GM23338 (cell line): Measurements from ENCODE around the gene USP49. TPM values are rescaled to one million over a fixed set of nuclear protein-coding genes. Genes with fewer than 3 reads are reported as not detected.

Source experiments
- ATAC-seq: fragments of 200-7000 bp; cut with Tn5 transposase; 3 replicates; pipeline ENCODE4 v1.9.1; 2020
- DNase-seq: peaks from one replicate; pipeline ENCODE4 v3.0.0-alpha.2; 2015; ENCODE audit warnings: low spot score
- H2AFZ ChIP-seq: fragments of 200-600 bp; sonication (generic); 2 replicates; pipeline ENCODE4 v1.8.0; 2016; ENCODE audit warnings: antibody characterized with exemption, mild to moderate bottlenecking, moderate library complexity
- H3F3A ChIP-seq: fragments of 200-600 bp; sonication (generic); replicated peaks from 2 replicates; pipeline ENCODE4 v1.8.0; 2017; ENCODE audit warnings: antibody characterized with exemption, mixed run types, low read depth
- H3K27ac ChIP-seq: fragments of 200-600 bp; sonication (generic); 2 replicates; pipeline ENCODE4 v1.6.1; 2016; ENCODE audit warnings: low read depth
- H3K27me3 ChIP-seq: fragments of 200-600 bp; sonication (generic); 2 replicates; pipeline ENCODE4 v1.8.0; 2016; ENCODE audit warnings: mild to moderate bottlenecking, mixed run types, moderate library complexity; ENCODE audit not compliant: insufficient read depth
- H3K36me3 ChIP-seq: fragments of 200-600 bp; sonication (generic); 2 replicates; pipeline ENCODE4 v1.8.0; 2016; ENCODE audit warnings: mild to moderate bottlenecking; ENCODE audit not compliant: insufficient read depth
- H3K4me1 ChIP-seq: fragments of 200-600 bp; sonication (generic); 2 replicates; pipeline ENCODE4 v1.8.0; 2016; ENCODE audit warnings: mild to moderate bottlenecking, moderate library complexity; ENCODE audit not compliant: insufficient read depth
- H3K4me2 ChIP-seq: fragments of 200-600 bp; sonication (generic); 2 replicates; pipeline ENCODE4 v1.7.1; 2017; ENCODE audit warnings: mixed run types
- H3K4me3 ChIP-seq: fragments of 200-600 bp; sonication (generic); 2 replicates; pipeline ENCODE4 v1.6.1; 2016; ENCODE audit warnings: mixed run types
- H3K79me2 ChIP-seq: fragments of 200-600 bp; sonication (generic); replicated peaks from 2 replicates; pipeline ENCODE4 v1.8.0; 2017; ENCODE audit warnings: mild to moderate bottlenecking; ENCODE audit not compliant: insufficient read depth
- H3K9me2 ChIP-seq: fragments of 200-600 bp; sonication (generic); 2 replicates; pipeline ENCODE4 v1.8.0; 2017; ENCODE audit not compliant: insufficient read depth
- H4K20me1 ChIP-seq: fragments of 200-600 bp; sonication (generic); replicated peaks from 2 replicates; pipeline ENCODE4 v1.8.0; 2017; ENCODE audit warnings: mild to moderate bottlenecking; ENCODE audit not compliant: insufficient read depth
- H3K27ac Mint-ChIP-seq: 2 replicates; pipeline ENCODE4 v1.8.0; 2020; ENCODE audit warnings: inconsistent platforms, mild to moderate bottlenecking, moderate library complexity, mixed read lengths
- H3K27me3 Mint-ChIP-seq: 3 replicates; pipeline ENCODE4 v1.8.0; 2022; ENCODE audit warnings: low read depth, mild to moderate bottlenecking, moderate library complexity, mixed read lengths, inconsistent platforms; ENCODE audit not compliant: insufficient read depth, poor library complexity
- H3K36me3 Mint-ChIP-seq: 3 replicates; pipeline ENCODE4 v1.8.0; 2021; ENCODE audit warnings: low read depth, mild to moderate bottlenecking, inconsistent platforms, moderate library complexity, mixed read lengths
- H3K4me1 Mint-ChIP-seq: 3 replicates; pipeline ENCODE4 v1.8.0; 2020; ENCODE audit warnings: mild to moderate bottlenecking, inconsistent platforms, mixed read lengths
- H3K4me3 Mint-ChIP-seq: 3 replicates; pipeline ENCODE4 v1.8.0; 2021; ENCODE audit warnings: moderate library complexity, mild to moderate bottlenecking, inconsistent platforms, mixed read lengths
- H3K9me3 Mint-ChIP-seq: 3 replicates; pipeline ENCODE4 v1.8.0; 2020; ENCODE audit warnings: moderate library complexity, mild to moderate bottlenecking, inconsistent platforms, mixed read lengths
- CREB1 ChIP-seq: fragments of 250-450 bp; sonication (Bioruptor Pico); IDR thresholded peaks from 2 replicates; pipeline ENCODE4 v1.5.0; 2020; ENCODE audit warnings: low read depth, mild to moderate bottlenecking, moderate library complexity
- EZH2 ChIP-seq: fragments of 200-600 bp; sonication (generic); IDR thresholded peaks from one replicate; pipeline ENCODE4 v1.8.0; 2017; ENCODE audit warnings: antibody characterized with exemption, mild to moderate bottlenecking, low read depth; ENCODE audit not compliant: unreplicated experiment
- EZH2phosphoT487 ChIP-seq: fragments of 200-600 bp; sonication (generic); IDR thresholded peaks from one replicate; pipeline ENCODE4 v1.8.1; 2018; ENCODE audit warnings: antibody characterized with exemption; ENCODE audit not compliant: unreplicated experiment
- JUNB ChIP-seq: IDR thresholded peaks from one replicate; pipeline ENCODE4 v1.6.1; 2016; ENCODE audit warnings: antibody characterized with exemption; ENCODE audit not compliant: unreplicated experiment
- NANOG ChIP-seq: IDR thresholded peaks from 2 replicates; pipeline ENCODE4 v1.6.1; 2016; ENCODE audit warnings: antibody characterized with exemption, borderline replicate concordance
- POLR2AphosphoS5 ChIP-seq: IDR thresholded peaks from 2 replicates; pipeline ENCODE4 v1.6.1; 2016; ENCODE audit warnings: antibody characterized with exemption, low read depth
- STAT1 ChIP-seq: IDR thresholded peaks from one replicate; pipeline ENCODE4 v1.6.1; 2016; ENCODE audit warnings: antibody characterized with exemption; ENCODE audit not compliant: unreplicated experiment
- ZNF114 ChIP-seq: fragments of 250-450 bp; sonication (Bioruptor Pico); IDR thresholded peaks from 2 replicates; pipeline ENCODE4 v1.5.0; 2020; ENCODE audit warnings: mild to moderate bottlenecking, moderate library complexity
- ZNF331 ChIP-seq: fragments of 250-450 bp; sonication (Bioruptor Pico); IDR thresholded peaks from 2 replicates; pipeline ENCODE4 v1.5.0; 2020; ENCODE audit warnings: low read depth, mild to moderate bottlenecking, moderate library complexity
- polyA plus RNA-seq: library from polyadenylated mRNA; unstranded; fragments of >200 nt; fragmentation: Nextera tagmentation; extraction: Ambion mirVana; gene quantifications from 2 replicates; pipeline ENCODE4 v1.2.1, GENCODE V29; 2016
- total RNA-seq: library from RNA; depleted of rRNA; stranded (reverse); fragments of >200 nt; shearing (Covaris generic); gene quantifications from 2 replicates; pipeline ENCODE4 v1.2.3, GENCODE V29; 2014
- TF ChIP-seq, protein P1 (sequence below): IDR thresholded peaks from 2 replicates; pipeline ENCODE4 v1.6.1; 2016; ENCODE audit warnings: antibody characterized with exemption
- TF ChIP-seq, protein P2 (sequence below), 2 experiments: fragments of 200-600 bp in 1 of 2; sonication (generic) in 1 of 2; conservative IDR thresholded peaks; 2 replicates each; pipeline versions ENCODE4 v1.5.1 to v1.6.1; 2016 to 2017; ENCODE audit warnings: antibody characterized with exemption in 2 of 2, low read depth in 2 of 2, mild to moderate bottlenecking in 2 of 2, moderate library complexity in 1 of 2
- TF ChIP-seq, protein P3 (sequence below): fragments of 250-450 bp; sonication (Bioruptor Pico); IDR thresholded peaks from 2 replicates; pipeline ENCODE4 v1.5.0; 2020; ENCODE audit warnings: mild to moderate bottlenecking, moderate library complexity
- TF ChIP-seq, protein P4 (sequence below): IDR thresholded peaks from one replicate; pipeline ENCODE4 v1.6.1; 2018; ENCODE audit warnings: antibody characterized with exemption; ENCODE audit not compliant: unreplicated experiment

Gene USP49
- total and polyA plus RNA-seq, 2 experiments from 2014 or later, result 5.9 to 21.5 TPM

DNA sequence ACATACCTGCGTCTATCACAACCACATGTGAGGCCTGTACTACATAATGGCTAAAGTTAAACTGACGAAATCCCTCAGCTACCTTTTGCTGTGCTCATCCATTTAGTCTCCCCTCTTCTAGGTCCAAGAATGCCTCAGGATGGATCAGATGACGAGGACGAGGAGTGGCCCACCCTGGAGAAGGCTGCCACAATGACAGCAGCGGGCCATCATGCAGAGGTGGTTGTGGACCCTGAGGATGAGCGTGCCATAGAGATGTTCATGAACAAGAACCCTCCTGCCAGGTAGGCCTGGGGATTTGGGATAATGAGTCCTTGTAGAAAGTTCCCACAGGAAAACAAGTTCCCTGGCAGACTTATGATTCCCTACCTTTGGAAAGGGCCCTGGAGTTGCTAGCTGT is 32.1 kb upstream of the USP49 start:
- Histone ChIP-seq H2AFZ (no peak overlapping the region), H3K4me1 (peaks cover 7% of the 10 kb centered on the region), H3K4me3 (no peak overlapping the region), H3K4me2 (no peak overlapping the region), H3K9me2 (no peaks in the 10 kb centered on the region), H3K79me2 (peaks cover 62% of the 10 kb centered on the region), H3K36me3 (peaks cover 61% of the 10 kb centered on the region), H4K20me1 (peaks cover 65% of the 10 kb centered on the region), H3K27ac (no peak overlapping the region), H3F3A (0 out of 2 replicates have a peak, but pooled peaks cover 15% of the 10 kb centered on the region), H3K27me3 (no peaks in the 10 kb centered on the region)
- ATAC-seq, result no peak
- Mint-ChIP-seq H3K27ac (no peak overlapping the region), H3K4me1 (peaks cover 11% of the 10 kb centered on the region), H3K9me3 (no peaks in the 10 kb centered on the region), H3K27me3 (peaks cover 6% of the 10 kb centered on the region), H3K4me3 (no peak overlapping the region), H3K36me3 (peaks cover 86% of the 10 kb centered on the region)
- no peak for TF ChIP-seq EZH2
- TF ChIP-seq CREB1 (CRISPR knock-in tag), result no peak
- TF ChIP-seq ZNF331 (CRISPR knock-in tag), result no peak
- TF ChIP-seq POLR2AphosphoS5, result no peak
- TF ChIP-seq, protein P1, sequence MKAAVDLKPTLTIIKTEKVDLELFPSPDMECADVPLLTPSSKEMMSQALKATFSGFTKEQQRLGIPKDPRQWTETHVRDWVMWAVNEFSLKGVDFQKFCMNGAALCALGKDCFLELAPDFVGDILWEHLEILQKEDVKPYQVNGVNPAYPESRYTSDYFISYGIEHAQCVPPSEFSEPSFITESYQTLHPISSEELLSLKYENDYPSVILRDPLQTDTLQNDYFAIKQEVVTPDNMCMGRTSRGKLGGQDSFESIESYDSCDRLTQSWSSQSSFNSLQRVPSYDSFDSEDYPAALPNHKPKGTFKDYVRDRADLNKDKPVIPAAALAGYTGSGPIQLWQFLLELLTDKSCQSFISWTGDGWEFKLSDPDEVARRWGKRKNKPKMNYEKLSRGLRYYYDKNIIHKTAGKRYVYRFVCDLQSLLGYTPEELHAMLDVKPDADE, result no peak
- TF ChIP-seq EZH2phosphoT487, result no peak
- TF ChIP-seq ZNF114, result no peak
- TF ChIP-seq, protein P2, sequence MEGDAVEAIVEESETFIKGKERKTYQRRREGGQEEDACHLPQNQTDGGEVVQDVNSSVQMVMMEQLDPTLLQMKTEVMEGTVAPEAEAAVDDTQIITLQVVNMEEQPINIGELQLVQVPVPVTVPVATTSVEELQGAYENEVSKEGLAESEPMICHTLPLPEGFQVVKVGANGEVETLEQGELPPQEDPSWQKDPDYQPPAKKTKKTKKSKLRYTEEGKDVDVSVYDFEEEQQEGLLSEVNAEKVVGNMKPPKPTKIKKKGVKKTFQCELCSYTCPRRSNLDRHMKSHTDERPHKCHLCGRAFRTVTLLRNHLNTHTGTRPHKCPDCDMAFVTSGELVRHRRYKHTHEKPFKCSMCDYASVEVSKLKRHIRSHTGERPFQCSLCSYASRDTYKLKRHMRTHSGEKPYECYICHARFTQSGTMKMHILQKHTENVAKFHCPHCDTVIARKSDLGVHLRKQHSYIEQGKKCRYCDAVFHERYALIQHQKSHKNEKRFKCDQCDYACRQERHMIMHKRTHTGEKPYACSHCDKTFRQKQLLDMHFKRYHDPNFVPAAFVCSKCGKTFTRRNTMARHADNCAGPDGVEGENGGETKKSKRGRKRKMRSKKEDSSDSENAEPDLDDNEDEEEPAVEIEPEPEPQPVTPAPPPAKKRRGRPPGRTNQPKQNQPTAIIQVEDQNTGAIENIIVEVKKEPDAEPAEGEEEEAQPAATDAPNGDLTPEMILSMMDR (conservative IDR thresholded peaks at IDR 0.05; ENCODE audit: low read depth in 2 of 2), result no peak
- TF ChIP-seq JUNB, result no peak
- TF ChIP-seq, protein P3, sequence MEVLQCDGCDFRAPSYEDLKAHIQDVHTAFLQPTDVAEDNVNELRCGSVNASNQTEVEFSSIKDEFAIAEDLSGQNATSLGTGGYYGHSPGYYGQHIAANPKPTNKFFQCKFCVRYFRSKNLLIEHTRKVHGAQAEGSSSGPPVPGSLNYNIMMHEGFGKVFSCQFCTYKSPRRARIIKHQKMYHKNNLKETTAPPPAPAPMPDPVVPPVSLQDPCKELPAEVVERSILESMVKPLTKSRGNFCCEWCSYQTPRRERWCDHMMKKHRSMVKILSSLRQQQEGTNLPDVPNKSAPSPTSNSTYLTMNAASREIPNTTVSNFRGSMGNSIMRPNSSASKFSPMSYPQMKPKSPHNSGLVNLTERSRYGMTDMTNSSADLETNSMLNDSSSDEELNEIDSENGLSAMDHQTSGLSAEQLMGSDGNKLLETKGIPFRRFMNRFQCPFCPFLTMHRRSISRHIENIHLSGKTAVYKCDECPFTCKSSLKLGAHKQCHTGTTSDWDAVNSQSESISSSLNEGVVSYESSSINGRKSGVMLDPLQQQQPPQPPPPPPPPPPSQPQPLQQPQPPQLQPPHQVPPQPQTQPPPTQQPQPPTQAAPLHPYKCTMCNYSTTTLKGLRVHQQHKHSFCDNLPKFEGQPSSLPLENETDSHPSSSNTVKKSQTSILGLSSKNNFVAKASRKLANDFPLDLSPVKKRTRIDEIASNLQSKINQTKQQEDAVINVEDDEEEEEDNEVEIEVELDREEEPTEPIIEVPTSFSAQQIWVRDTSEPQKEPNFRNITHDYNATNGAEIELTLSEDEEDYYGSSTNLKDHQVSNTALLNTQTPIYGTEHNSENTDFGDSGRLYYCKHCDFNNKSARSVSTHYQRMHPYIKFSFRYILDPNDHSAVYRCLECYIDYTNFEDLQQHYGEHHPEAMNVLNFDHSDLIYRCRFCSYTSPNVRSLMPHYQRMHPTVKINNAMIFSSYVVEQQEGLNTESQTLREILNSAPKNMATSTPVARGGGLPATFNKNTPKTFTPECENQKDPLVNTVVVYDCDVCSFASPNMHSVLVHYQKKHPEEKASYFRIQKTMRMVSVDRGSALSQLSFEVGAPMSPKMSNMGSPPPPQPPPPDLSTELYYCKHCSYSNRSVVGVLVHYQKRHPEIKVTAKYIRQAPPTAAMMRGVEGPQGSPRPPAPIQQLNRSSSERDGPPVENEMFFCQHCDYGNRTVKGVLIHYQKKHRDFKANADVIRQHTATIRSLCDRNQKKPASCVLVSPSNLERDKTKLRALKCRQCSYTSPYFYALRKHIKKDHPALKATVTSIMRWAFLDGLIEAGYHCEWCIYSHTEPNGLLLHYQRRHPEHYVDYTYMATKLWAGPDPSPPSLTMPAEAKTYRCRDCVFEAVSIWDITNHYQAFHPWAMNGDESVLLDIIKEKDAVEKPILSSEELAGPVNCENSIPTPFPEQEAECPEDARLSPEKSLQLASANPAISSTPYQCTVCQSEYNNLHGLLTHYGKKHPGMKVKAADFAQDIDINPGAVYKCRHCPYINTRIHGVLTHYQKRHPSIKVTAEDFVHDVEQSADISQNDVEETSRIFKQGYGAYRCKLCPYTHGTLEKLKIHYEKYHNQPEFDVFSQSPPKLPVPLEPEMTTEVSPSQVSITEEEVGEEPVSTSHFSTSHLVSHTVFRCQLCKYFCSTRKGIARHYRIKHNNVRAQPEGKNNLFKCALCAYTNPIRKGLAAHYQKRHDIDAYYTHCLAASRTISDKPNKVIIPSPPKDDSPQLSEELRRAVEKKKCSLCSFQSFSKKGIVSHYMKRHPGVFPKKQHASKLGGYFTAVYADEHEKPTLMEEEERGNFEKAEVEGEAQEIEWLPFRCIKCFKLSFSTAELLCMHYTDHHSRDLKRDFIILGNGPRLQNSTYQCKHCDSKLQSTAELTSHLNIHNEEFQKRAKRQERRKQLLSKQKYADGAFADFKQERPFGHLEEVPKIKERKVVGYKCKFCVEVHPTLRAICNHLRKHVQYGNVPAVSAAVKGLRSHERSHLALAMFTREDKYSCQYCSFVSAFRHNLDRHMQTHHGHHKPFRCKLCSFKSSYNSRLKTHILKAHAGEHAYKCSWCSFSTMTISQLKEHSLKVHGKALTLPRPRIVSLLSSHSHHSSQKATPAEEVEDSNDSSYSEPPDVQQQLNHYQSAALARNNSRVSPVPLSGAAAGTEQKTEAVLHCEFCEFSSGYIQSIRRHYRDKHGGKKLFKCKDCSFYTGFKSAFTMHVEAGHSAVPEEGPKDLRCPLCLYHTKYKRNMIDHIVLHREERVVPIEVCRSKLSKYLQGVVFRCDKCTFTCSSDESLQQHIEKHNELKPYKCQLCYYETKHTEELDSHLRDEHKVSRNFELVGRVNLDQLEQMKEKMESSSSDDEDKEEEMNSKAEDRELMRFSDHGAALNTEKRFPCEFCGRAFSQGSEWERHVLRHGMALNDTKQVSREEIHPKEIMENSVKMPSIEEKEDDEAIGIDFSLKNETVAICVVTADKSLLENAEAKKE (CRISPR knock-in tag), result no peak
- no peak for TF ChIP-seq STAT1
- TF ChIP-seq, protein P4, sequence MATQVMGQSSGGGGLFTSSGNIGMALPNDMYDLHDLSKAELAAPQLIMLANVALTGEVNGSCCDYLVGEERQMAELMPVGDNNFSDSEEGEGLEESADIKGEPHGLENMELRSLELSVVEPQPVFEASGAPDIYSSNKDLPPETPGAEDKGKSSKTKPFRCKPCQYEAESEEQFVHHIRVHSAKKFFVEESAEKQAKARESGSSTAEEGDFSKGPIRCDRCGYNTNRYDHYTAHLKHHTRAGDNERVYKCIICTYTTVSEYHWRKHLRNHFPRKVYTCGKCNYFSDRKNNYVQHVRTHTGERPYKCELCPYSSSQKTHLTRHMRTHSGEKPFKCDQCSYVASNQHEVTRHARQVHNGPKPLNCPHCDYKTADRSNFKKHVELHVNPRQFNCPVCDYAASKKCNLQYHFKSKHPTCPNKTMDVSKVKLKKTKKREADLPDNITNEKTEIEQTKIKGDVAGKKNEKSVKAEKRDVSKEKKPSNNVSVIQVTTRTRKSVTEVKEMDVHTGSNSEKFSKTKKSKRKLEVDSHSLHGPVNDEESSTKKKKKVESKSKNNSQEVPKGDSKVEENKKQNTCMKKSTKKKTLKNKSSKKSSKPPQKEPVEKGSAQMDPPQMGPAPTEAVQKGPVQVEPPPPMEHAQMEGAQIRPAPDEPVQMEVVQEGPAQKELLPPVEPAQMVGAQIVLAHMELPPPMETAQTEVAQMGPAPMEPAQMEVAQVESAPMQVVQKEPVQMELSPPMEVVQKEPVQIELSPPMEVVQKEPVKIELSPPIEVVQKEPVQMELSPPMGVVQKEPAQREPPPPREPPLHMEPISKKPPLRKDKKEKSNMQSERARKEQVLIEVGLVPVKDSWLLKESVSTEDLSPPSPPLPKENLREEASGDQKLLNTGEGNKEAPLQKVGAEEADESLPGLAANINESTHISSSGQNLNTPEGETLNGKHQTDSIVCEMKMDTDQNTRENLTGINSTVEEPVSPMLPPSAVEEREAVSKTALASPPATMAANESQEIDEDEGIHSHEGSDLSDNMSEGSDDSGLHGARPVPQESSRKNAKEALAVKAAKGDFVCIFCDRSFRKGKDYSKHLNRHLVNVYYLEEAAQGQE, result no peak
- no peak for TF ChIP-seq NANOG
- DNase-seq, result no peak
